DND-41 (cell line): ENCODE measurements around the gene TPI1.

Source experiments
- CTCF ChIP-seq: IDR thresholded peaks from 2 replicates; pipeline ENCODE4 v1.5.1; 2012; ENCODE audit warnings: borderline replicate concordance, low read length, moderate library complexity, mild to moderate bottlenecking; ENCODE audit not compliant: poor library complexity, severe bottlenecking; ENCODE audit errors: extremely low read depth
- EZH2 ChIP-seq: IDR thresholded peaks from 3 replicates; pipeline ENCODE4 v1.6.1; 2012; ENCODE audit warnings: borderline replicate concordance, low read depth, mild to moderate bottlenecking, moderate library complexity, low read length, inconsistent platforms; ENCODE audit not compliant: severe bottlenecking

- TF ChIP-seq EZH2 (no peak), CTCF (no peak)
Observed at GRCh38 chr12:6905414-6906040, 38.2 kb downstream of the TPI1 start.
